ENCODE measurements around the gene LCN10.

- TF ChIP-seq BHLHE40 (IDR thresholded peaks at IDR 0.05; ENCODE audit: borderline replicate concordance) (no peak), ELF4 (IDR thresholded peaks at IDR 0.05) (no peak), SP1 (IDR thresholded peaks at IDR 0.05) (no peak), SUZ12 (IDR thresholded peaks at IDR 0.05) (no peak), FOXM1 (IDR thresholded peaks at IDR 0.05; ENCODE audit: borderline replicate concordance) (no peak), NFRKB (IDR thresholded peaks at IDR 0.05) (no peak)
- TF ChIP-seq, protein P1, sequence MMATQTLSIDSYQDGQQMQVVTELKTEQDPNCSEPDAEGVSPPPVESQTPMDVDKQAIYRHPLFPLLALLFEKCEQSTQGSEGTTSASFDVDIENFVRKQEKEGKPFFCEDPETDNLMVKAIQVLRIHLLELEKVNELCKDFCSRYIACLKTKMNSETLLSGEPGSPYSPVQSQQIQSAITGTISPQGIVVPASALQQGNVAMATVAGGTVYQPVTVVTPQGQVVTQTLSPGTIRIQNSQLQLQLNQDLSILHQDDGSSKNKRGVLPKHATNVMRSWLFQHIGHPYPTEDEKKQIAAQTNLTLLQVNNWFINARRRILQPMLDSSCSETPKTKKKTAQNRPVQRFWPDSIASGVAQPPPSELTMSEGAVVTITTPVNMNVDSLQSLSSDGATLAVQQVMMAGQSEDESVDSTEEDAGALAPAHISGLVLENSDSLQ (IDR thresholded peaks at IDR 0.05): no peak
These were observed 17.1 kb downstream of the LCN10 start for GRCh38 chr9:136725612-136726011.

Measured in HEK293T (cell line).